H9 (cell line): ENCODE measurements around the gene CROCC2. TPM values are rescaled to one million over a fixed set of nuclear protein-coding genes. Genes with fewer than 3 reads are reported as not detected.

Experiments used
- DNase-seq: peaks from one replicate; pipeline ENCODE4 v3.0.0-alpha.2; 2017
- H2AFZ ChIP-seq: one replicate; pipeline ENCODE4 v1.6.1; 2013; ENCODE audit warnings: mild to moderate bottlenecking, low read length, control low read depth, moderate library complexity
- H2AK5ac ChIP-seq: 2 replicates; pipeline ENCODE4 v1.6.1; 2013; ENCODE audit warnings: low read length, control low read depth, mixed read lengths; ENCODE audit not compliant: insufficient read length
- H2BK120ac ChIP-seq: one replicate; pipeline ENCODE4 v1.6.1; 2013; ENCODE audit warnings: low read depth, mild to moderate bottlenecking, low read length, control low read depth, inconsistent platforms; ENCODE audit not compliant: poor library complexity, severe bottlenecking
- H2BK12ac ChIP-seq: 2 replicates; pipeline ENCODE4 v1.6.1; 2013; ENCODE audit warnings: low read length, control low read depth, mixed read lengths, low read depth; ENCODE audit not compliant: insufficient read length
- H2BK15ac ChIP-seq: 2 replicates; pipeline ENCODE4 v1.6.1; 2013; ENCODE audit warnings: low read depth, low read length, control low read depth
- H2BK20ac ChIP-seq: one replicate; pipeline ENCODE4 v1.6.1; 2013; ENCODE audit warnings: low read depth, mild to moderate bottlenecking, low read length, control low read depth, inconsistent platforms; ENCODE audit not compliant: poor library complexity, severe bottlenecking
- H2BK5ac ChIP-seq: 2 replicates; pipeline ENCODE4 v1.6.1; 2013; ENCODE audit warnings: low read length, control low read depth, mixed read lengths; ENCODE audit not compliant: insufficient read length
- H3K14ac ChIP-seq: 2 replicates; pipeline ENCODE4 v1.6.1; 2013; ENCODE audit warnings: low read length, control low read depth; ENCODE audit not compliant: insufficient read depth
- H3K18ac ChIP-seq: 2 replicates; pipeline ENCODE4 v1.6.1; 2013; ENCODE audit warnings: low read depth, mild to moderate bottlenecking, mixed read lengths, low read length, control low read depth; ENCODE audit not compliant: insufficient read length
- H3K23ac ChIP-seq: 2 replicates; pipeline ENCODE4 v1.6.1; 2013; ENCODE audit warnings: low read length, control low read depth, mixed read lengths, low read depth; ENCODE audit not compliant: insufficient read length
- H3K23me2 ChIP-seq: 2 replicates; pipeline ENCODE4 v1.6.1; 2013; ENCODE audit warnings: low read depth, mild to moderate bottlenecking, mixed read lengths, low read length, control low read depth; ENCODE audit not compliant: insufficient read length, poor library complexity, severe bottlenecking
- H3K27ac ChIP-seq: 2 replicates; pipeline ENCODE4 v1.5.1; 2013; ENCODE audit warnings: low read length, control low read depth, mixed read lengths, low read depth; ENCODE audit not compliant: insufficient read length
- H3K27me3 ChIP-seq: 2 replicates; pipeline ENCODE4 v1.6.1; 2013; ENCODE audit warnings: low read length, control low read depth, inconsistent platforms; ENCODE audit not compliant: insufficient read depth
- H3K4ac ChIP-seq: 2 replicates; pipeline ENCODE4 v1.6.1; 2013; ENCODE audit warnings: low read depth, mild to moderate bottlenecking, control low read depth, inconsistent platforms, low read length, moderate library complexity
- H3K4me1 ChIP-seq: 2 replicates; pipeline ENCODE4 v1.6.1; 2013; ENCODE audit warnings: low read length, control low read depth, inconsistent platforms; ENCODE audit not compliant: insufficient read depth
- H3K4me2 ChIP-seq: 2 replicates; pipeline ENCODE4 v1.6.1; 2013; ENCODE audit warnings: low read length, control low read depth, mixed read lengths; ENCODE audit not compliant: insufficient read length, insufficient read depth
- H3K56ac ChIP-seq: 2 replicates; pipeline ENCODE4 v1.6.1; 2013; ENCODE audit warnings: low read depth, mild to moderate bottlenecking, mixed read lengths, low read length, control low read depth; ENCODE audit not compliant: insufficient read length
- H3K79me1 ChIP-seq: 2 replicates; pipeline ENCODE4 v1.6.1; 2013; ENCODE audit warnings: low read depth, mild to moderate bottlenecking, moderate library complexity, low read length, control low read depth, inconsistent platforms; ENCODE audit not compliant: insufficient read depth, poor library complexity, severe bottlenecking
- H3K79me2 ChIP-seq: 2 replicates; pipeline ENCODE4 v1.6.1; 2013; ENCODE audit warnings: low read length, control low read depth, inconsistent platforms; ENCODE audit not compliant: insufficient read depth
- H3K9ac ChIP-seq: 2 replicates; pipeline ENCODE4 v1.6.1; 2013; ENCODE audit warnings: low read length, control low read depth, mixed read lengths; ENCODE audit not compliant: insufficient read length; ENCODE audit errors: extremely low read depth
- H3K9me3 ChIP-seq: one replicate; pipeline ENCODE4 v1.6.1; 2013; ENCODE audit warnings: low read depth, low read length, inconsistent platforms; ENCODE audit not compliant: control insufficient read depth
- H3T11ph ChIP-seq: one replicate; pipeline ENCODE4 v1.6.1; 2013; ENCODE audit warnings: mild to moderate bottlenecking, low read length, control low read depth, inconsistent platforms
- H4K20me1 ChIP-seq: one replicate; pipeline ENCODE4 v1.6.1; 2013; ENCODE audit not compliant: control insufficient read depth, insufficient read length, insufficient read depth
- H4K5ac ChIP-seq: 2 replicates; pipeline ENCODE4 v1.6.1; 2013; ENCODE audit warnings: low read depth, mild to moderate bottlenecking, mixed read lengths, low read length, control low read depth; ENCODE audit not compliant: insufficient read length
- H4K8ac ChIP-seq: replicated peaks from 2 replicates; pipeline ENCODE4 v1.6.1; 2013; ENCODE audit warnings: low read length, control low read depth, mixed read lengths, low read depth; ENCODE audit not compliant: insufficient read length
- H4K91ac ChIP-seq: 2 replicates; pipeline ENCODE4 v1.6.1; 2013; ENCODE audit warnings: low read depth, mild to moderate bottlenecking, moderate library complexity, mixed read lengths, low read length, control low read depth; ENCODE audit not compliant: insufficient read length
- H3K27ac Mint-ChIP-seq, 3 experiments: 2 replicates in 2 of 3; 3 replicates in 1 of 3; pipeline ENCODE4 v1.8.0; 2020 to 2021; ENCODE audit warnings: mixed read lengths in 3 of 3, mild to moderate bottlenecking in 1 of 3, moderate library complexity in 1 of 3
- H3K27me3 Mint-ChIP-seq: 2 replicates; pipeline ENCODE4 v1.8.0; 2021; ENCODE audit warnings: low read depth, mild to moderate bottlenecking, moderate library complexity, mixed read lengths
- H3K36me3 Mint-ChIP-seq, 3 experiments: 2 replicates in 2 of 3; 3 replicates in 1 of 3; pipeline ENCODE4 v1.8.0; 2020 to 2021; ENCODE audit warnings: low read depth in 3 of 3, mixed read lengths in 3 of 3; ENCODE audit not compliant: insufficient read depth in 1 of 3
- H3K4me1 Mint-ChIP-seq, 2 experiments: 2 replicates each; pipeline ENCODE4 v1.8.0; 2020; ENCODE audit warnings: mixed read lengths in 2 of 2
- H3K4me3 Mint-ChIP-seq, 2 experiments: 2 replicates in 1 of 2; 3 replicates in 1 of 2; pipeline ENCODE4 v1.8.0; 2020 to 2021; ENCODE audit warnings: mild to moderate bottlenecking in 2 of 2, mixed read lengths in 2 of 2, moderate library complexity in 1 of 2
- H3K9me3 Mint-ChIP-seq, 2 experiments: 2 replicates in 1 of 2; 3 replicates in 1 of 2; pipeline ENCODE4 v1.8.0; 2020; ENCODE audit warnings: mild to moderate bottlenecking in 2 of 2, mixed read lengths in 2 of 2, moderate library complexity in 1 of 2
- WGBS: extraction: QIAGEN DNeasy Blood & Tissue Kit; methylation state at CpG from one replicate; pipeline ENCODE4 v1.1.7; 2013; ENCODE audit warnings: missing lambda C conversion rate, low lambda C conversion rate, mixed read lengths; ENCODE audit not compliant: insufficient read length; ENCODE audit errors: extremely low coverage; 5-methylcytosine and 5-hydroxymethylcytosine counted together
- total RNA-seq: library from RNA; stranded (reverse); gene quantifications from 2 replicates; pipeline ENCODE4 v1.2.1, GENCODE V29; 2021
- TF ChIP-seq, protein P1 (sequence below): fragments of 200-600 bp; sonication (generic); conservative IDR thresholded peaks from 3 replicates; pipeline ENCODE4 v1.8.0; 2021; ENCODE audit warnings: antibody characterized with exemption, mild to moderate bottlenecking

CROCC2 gene
- total RNA-seq, 1 experiment from 2014 or later = not detected

DNA sequence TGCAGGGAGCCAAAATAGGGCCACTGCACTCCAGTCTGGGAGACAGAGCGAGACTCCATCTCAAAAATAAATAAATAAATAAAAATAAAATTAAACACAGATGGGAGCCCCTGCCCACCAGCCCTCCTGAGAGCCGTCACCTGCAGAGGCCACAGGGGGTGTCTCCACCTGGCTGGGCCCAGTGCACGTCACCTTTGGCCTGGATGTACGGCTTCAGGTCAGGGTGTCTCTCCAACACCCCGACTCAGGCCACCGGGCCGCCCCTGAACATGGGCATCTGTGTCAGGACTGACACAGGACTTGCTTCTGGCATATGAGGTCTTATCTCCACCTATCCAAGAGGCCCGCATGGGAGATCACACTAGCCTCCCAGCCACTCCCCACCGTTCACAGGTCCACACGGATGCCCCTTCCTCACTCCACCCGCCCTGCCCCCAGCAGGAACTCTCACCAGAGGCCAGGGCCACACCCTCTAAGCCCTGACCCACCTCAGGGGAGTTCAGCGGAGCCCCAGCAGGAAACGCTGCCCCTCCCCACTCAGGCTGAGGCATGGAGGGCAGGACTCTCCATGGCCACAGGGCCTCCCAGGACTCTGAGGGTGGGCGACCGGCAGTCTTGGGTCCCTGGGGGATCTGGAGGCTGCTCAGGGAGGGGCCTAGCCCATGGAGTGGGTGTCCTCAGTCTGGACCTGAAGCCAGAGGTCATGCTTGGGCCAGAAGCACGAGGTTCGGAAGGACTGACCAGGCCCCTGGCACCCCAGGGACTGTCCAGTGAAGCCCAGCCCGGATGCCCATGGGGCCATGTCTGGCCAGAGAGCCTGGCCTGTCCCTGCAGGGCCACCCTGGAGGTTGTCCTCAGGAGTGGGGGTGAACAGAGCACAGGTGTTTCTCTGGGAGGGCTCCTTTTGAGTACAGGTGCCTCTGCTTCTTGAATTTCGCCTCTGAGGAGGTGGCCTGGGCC, 1.6 kb upstream of the CROCC2 start:
- no peak overlapping the region for H3K56ac ChIP-seq
- no peak overlapping the region for H2AFZ ChIP-seq
- no peak overlapping the region for H4K8ac ChIP-seq
- no peak overlapping the region for H3K27ac Mint-ChIP-seq
- no peak overlapping the region for H4K5ac ChIP-seq
- no peaks in the 10 kb centered on the region for H3K23me2 ChIP-seq
- no peaks in the 10 kb centered on the region for H3K79me1 ChIP-seq
- H3K18ac ChIP-seq = no peak overlapping the region
- DNase-seq = no peak
- H3K4me2 ChIP-seq = no peak overlapping the region
- no peaks in the 10 kb centered on the region for H3K9me3 ChIP-seq
- peaks cover 12% of the 10 kb centered on the region in 2 experiments for H3K9me3 Mint-ChIP-seq
- no peak overlapping the region for H2BK20ac ChIP-seq
- H4K91ac ChIP-seq = peak overlapping the region; percentile 6
- no peak overlapping the region for H3K23ac ChIP-seq
- H3K4me3 Mint-ChIP-seq = no peak overlapping the region
- no peaks in the 10 kb centered on the region for H3K4me1 ChIP-seq
- H2BK12ac ChIP-seq = no peak overlapping the region
- H2BK15ac ChIP-seq = no peak overlapping the region
- no peak overlapping the region for H3K14ac ChIP-seq
- H3K79me2 ChIP-seq = no peaks in the 10 kb centered on the region
- WGBS = no CpG with 5 or more reads among the region's 19 CpGs
- no peak overlapping the region for H3K27ac ChIP-seq
- H3K4me1 Mint-ChIP-seq = peaks cover 7 to 10% of the 10 kb centered on the region in 2 experiments
- no peak overlapping the region for H2AK5ac ChIP-seq
- no peak overlapping the region for H2BK120ac ChIP-seq
- H3K27me3 ChIP-seq = no peaks in the 10 kb centered on the region
- H4K20me1 ChIP-seq = no peaks in the 10 kb centered on the region
- no peak overlapping the region for H3K9ac ChIP-seq
- H3K4ac ChIP-seq = no peak overlapping the region
- no peak overlapping the region for H2BK5ac ChIP-seq
- TF ChIP-seq, protein P1, sequence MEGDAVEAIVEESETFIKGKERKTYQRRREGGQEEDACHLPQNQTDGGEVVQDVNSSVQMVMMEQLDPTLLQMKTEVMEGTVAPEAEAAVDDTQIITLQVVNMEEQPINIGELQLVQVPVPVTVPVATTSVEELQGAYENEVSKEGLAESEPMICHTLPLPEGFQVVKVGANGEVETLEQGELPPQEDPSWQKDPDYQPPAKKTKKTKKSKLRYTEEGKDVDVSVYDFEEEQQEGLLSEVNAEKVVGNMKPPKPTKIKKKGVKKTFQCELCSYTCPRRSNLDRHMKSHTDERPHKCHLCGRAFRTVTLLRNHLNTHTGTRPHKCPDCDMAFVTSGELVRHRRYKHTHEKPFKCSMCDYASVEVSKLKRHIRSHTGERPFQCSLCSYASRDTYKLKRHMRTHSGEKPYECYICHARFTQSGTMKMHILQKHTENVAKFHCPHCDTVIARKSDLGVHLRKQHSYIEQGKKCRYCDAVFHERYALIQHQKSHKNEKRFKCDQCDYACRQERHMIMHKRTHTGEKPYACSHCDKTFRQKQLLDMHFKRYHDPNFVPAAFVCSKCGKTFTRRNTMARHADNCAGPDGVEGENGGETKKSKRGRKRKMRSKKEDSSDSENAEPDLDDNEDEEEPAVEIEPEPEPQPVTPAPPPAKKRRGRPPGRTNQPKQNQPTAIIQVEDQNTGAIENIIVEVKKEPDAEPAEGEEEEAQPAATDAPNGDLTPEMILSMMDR = no peak
- H3T11ph ChIP-seq = no peak overlapping the region
- H3K36me3 Mint-ChIP-seq = peaks cover 3 to 10% (median 5%) of the 10 kb centered on the region in 3 experiments; a peak in 5 of 7 replicates
- peaks cover 8% of the 10 kb centered on the region for H3K27me3 Mint-ChIP-seq
